ENCODE measurements around the gene AHCY. TPM values are rescaled to one million over a fixed set of nuclear protein-coding genes. Genes with fewer than 3 reads are reported as not detected.

AHCY gene
- total RNA-seq, 1 experiment from 2014 or later, result 265 TPM

GRCh38 chr20:34305333-34306230, 2.4 kb upstream of the AHCY start:
- Histone ChIP-seq H3K4me1 (ENCODE audit: insufficient read depth, low read length) (peaks cover 22% of the 10 kb centered on the region), H3K4me3 (ENCODE audit: low read length) (no peak overlapping the region), H4K20me1 (ENCODE audit: low read length) (peaks cover 6% of the 10 kb centered on the region), H3K9ac (ENCODE audit: low read length) (no peak overlapping the region), H3K9me3 (ENCODE audit: low read length) (no peaks in the 10 kb centered on the region), H3K79me2 (ENCODE audit: low read length) (peaks cover 26% of the 10 kb centered on the region), H3K36me3 (ENCODE audit: low read depth, low read length) (no peaks in the 10 kb centered on the region; the same call in 1 of the 2 replicates), H3K9me2 (replicated peaks; ENCODE audit: low read length) (no peaks in the 10 kb centered on the region), H3F3A (ENCODE audit: low read length, unreplicated experiment) (peaks cover 3% of the 10 kb centered on the region), H2AFZ (ENCODE audit: low read length) (no peak overlapping the region), H3K4me2 (ENCODE audit: low read length) (no peak overlapping the region), H3K27me3 (ENCODE audit: low read length) (no peaks in the 10 kb centered on the region), H3K27ac (ENCODE audit: low read length) (no peak overlapping the region)
- POLR2A ChIA-PET (ENCODE audit: unreplicated experiment), result no interaction called here
- BruUV-seq (replicated peaks), result no TSS peak
- intact Hi-C loops (cut with micrococcal nuclease), result no loop called here
- TF ChIP-seq, protein P1, sequence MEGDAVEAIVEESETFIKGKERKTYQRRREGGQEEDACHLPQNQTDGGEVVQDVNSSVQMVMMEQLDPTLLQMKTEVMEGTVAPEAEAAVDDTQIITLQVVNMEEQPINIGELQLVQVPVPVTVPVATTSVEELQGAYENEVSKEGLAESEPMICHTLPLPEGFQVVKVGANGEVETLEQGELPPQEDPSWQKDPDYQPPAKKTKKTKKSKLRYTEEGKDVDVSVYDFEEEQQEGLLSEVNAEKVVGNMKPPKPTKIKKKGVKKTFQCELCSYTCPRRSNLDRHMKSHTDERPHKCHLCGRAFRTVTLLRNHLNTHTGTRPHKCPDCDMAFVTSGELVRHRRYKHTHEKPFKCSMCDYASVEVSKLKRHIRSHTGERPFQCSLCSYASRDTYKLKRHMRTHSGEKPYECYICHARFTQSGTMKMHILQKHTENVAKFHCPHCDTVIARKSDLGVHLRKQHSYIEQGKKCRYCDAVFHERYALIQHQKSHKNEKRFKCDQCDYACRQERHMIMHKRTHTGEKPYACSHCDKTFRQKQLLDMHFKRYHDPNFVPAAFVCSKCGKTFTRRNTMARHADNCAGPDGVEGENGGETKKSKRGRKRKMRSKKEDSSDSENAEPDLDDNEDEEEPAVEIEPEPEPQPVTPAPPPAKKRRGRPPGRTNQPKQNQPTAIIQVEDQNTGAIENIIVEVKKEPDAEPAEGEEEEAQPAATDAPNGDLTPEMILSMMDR (conservative IDR thresholded peaks at IDR 0.05; ENCODE audit: low read depth, low read length), result no peak
- TF ChIP-seq EZH2 (IDR thresholded peaks at IDR 0.05; ENCODE audit: low read length, unreplicated experiment) (no peak), EZH2phosphoT487 (IDR thresholded peaks at IDR 0.05; ENCODE audit: borderline replicate concordance, low read length) (no peak)
- CTCF ChIA-PET, result interaction anchor here (0.6 kb wide), 1 partner anchor 34 kb away, joined by 4 read pairs; no protein-coding TSS in a partner anchor
- ATAC-seq, result no peak
- no peak for DNase-seq

- TF ChIP-seq, protein P1 (conservative IDR thresholded peaks at IDR 0.05; ENCODE audit: low read depth, low read length), result no peak
- no peak for TF ChIP-seq EZH2 (IDR thresholded peaks at IDR 0.05; ENCODE audit: low read length, unreplicated experiment)
- TF ChIP-seq EZH2phosphoT487 (IDR thresholded peaks at IDR 0.05; ENCODE audit: borderline replicate concordance, low read length), result no peak
- H4K20me1 ChIP-seq (ENCODE audit: low read length), result peaks cover 11% of the 10 kb centered on the region
These were observed 838 bp downstream of the AHCY start for GRCh38 chr20:34302312-34302722.

More at GRCh38 chr20:34302312-34302722, 838 bp downstream of the AHCY start:
- CTCF ChIA-PET, result interaction anchor here (1.1 to 1.2 kb wide), 2 partner anchors 10 to 220 kb away, joined by 4 to 5 read pairs; no protein-coding TSS in a partner anchor
- Histone ChIP-seq H3K4me2 (ENCODE audit: low read length) (peak overlapping the region; percentile 95), H3K79me2 (ENCODE audit: low read length) (peaks cover 53% of the 10 kb centered on the region), H3K36me3 (ENCODE audit: low read depth, low read length) (peaks cover 5% of the 10 kb centered on the region), H3K4me3 (ENCODE audit: low read length) (peak overlapping the region; percentile 91), H3K27ac (ENCODE audit: low read length) (peak overlapping the region; percentile 81), H3K9ac (ENCODE audit: low read length) (peak overlapping the region; percentile 98), H3K4me1 (ENCODE audit: insufficient read depth, low read length) (peaks cover 26% of the 10 kb centered on the region), H3K27me3 (ENCODE audit: low read length) (no peaks in the 10 kb centered on the region), H3F3A (ENCODE audit: low read length, unreplicated experiment) (peaks cover 3% of the 10 kb centered on the region), H2AFZ (ENCODE audit: low read length) (peak overlapping the region; percentile 84), H3K9me3 (ENCODE audit: low read length) (no peaks in the 10 kb centered on the region), H3K9me2 (replicated peaks; ENCODE audit: low read length) (no peaks in the 10 kb centered on the region)
- TSS peak; percentile 64 for BruUV-seq (replicated peaks)
- intact Hi-C loops (cut with micrococcal nuclease), result loop anchor here (2.0 kb wide), 2 partner anchors 112 to 214 kb away; partner anchors contain the start of gene DYNLRB1
- DNase-seq (peak; percentile 26), ATAC-seq (no peak)
- POLR2A ChIA-PET (ENCODE audit: unreplicated experiment), result interaction anchor here (0.5 to 0.6 kb wide), 3 partner anchors 99 to 781 kb away, joined by 3 read pairs; no protein-coding TSS in a partner anchor

All from PC-3 (cell line).